ENCODE results near the gene KCNK10. TPM values are rescaled to one million over a fixed set of nuclear protein-coding genes. Genes with fewer than 3 reads are reported as not detected.

The KCNK10 gene
- total and polyA plus RNA-seq, 10 of the 15 experiments (the other 5 are each of a cell fraction or from before 2014, with no cell fraction given), result 0.01 to 0.06 (median 0.02) TPM; not detected in 7

GRCh38 chr14:88276923-88277596, 46.0 kb downstream of the KCNK10 start (continued):
- no peak for TF ChIP-seq SMC3 (IDR thresholded peaks at IDR 0.05; ENCODE audit: borderline replicate concordance, low read length)
- no peak for TF ChIP-seq SPI1 (IDR thresholded peaks at IDR 0.05; ENCODE audit: borderline replicate concordance, insufficient read depth, low read depth, low read length)
- TF ChIP-seq NBN (IDR thresholded peaks at IDR 0.05), result no peak
- TF ChIP-seq IRF5 (IDR thresholded peaks at IDR 0.05; ENCODE audit: borderline replicate concordance), result no peak

GRCh38 chr14:88272390-88273269, 50.4 kb downstream of the KCNK10 start:
- CTCF ChIA-PET, result interaction anchor here (0.6 kb wide), 1 partner anchor 164 kb away, joined by 3 read pairs; no protein-coding TSS in a partner anchor
- in situ Hi-C loops (cut with MboI), result no loop called here
- BruUV-seq (replicated peaks), result no TSS peak
- DNase-seq (ENCODE audit: low read depth, low spot score), result no peak
- Histone ChIP-seq H2AFZ (ENCODE audit: control insufficient read depth, low read depth, low read length) (no peak overlapping the region), H3K4me2 (ENCODE audit: control insufficient read depth, insufficient read depth) (no peak overlapping the region), H3K4me1 (ENCODE audit: control insufficient read depth, insufficient read depth, low read length) (no peaks in the 10 kb centered on the region), H3K27me3 (replicated peaks in 1 of 2; ENCODE audit: control insufficient read depth in 2 of 2, insufficient read depth in 2 of 2, low read length in 1 of 2) (peaks cover 0 to 1% of the 10 kb centered on the region in 2 experiments; a peak in 2 of 4 replicates), H4K20me1 (ENCODE audit: control insufficient read depth, insufficient read depth) (no peaks in the 10 kb centered on the region), H3K36me3 (ENCODE audit: control insufficient read depth in 2 of 2, insufficient read depth in 2 of 2, low read length in 1 of 2) (no peaks in the 10 kb centered on the region), H3K4me3 (no peak overlapping the region), H3K9ac (ENCODE audit: control insufficient read depth, insufficient read depth, low read length) (no peak overlapping the region), H3K9me3 (replicated peaks; ENCODE audit: control insufficient read depth, insufficient read depth, low read length) (no peaks in the 10 kb centered on the region), H3K27ac (ENCODE audit: control insufficient read depth, insufficient read depth) (no peak overlapping the region), H3K79me2 (ENCODE audit: control insufficient read depth, insufficient read depth, low read length) (no peaks in the 10 kb centered on the region)
- WGBS (ENCODE audit: insufficient coverage, insufficient replicate concordance, low lambda C conversion rate, missing lambda C conversion rate), result 37% methylated on average over 10 of the region's 10 CpGs
- POLR2A ChIA-PET, result no interaction called here
- ATAC-seq, result no peak
- intact Hi-C loops (cut with micrococcal nuclease; ENCODE audit: unreplicated experiment), result no loop called here
- no peak for FAIRE-seq
- RAD21 ChIA-PET (ENCODE audit: unreplicated experiment), result no interaction called here
- TF ChIP-seq DPF2 (IDR thresholded peaks at IDR 0.05) (no peak), MTA3 (IDR thresholded peaks at IDR 0.05; ENCODE audit: borderline replicate concordance, low read length) (no peak)
- SMC1A ChIA-PET (ENCODE audit: uncharacterized antibody, unreplicated experiment), result no interaction called here
